Karpas-422 (cell line): ENCODE results near the gene NHLRC2. TPM values are rescaled to one million over a fixed set of nuclear protein-coding genes. Genes with fewer than 3 reads are reported as not detected.

ENCODE experiments used
- DNase-seq: peaks from one replicate; pipeline ENCODE4 v3.0.0-alpha.2; 2015
- H2AFZ ChIP-seq: fragments of 200-600 bp; sonication (generic); 2 replicates; pipeline ENCODE4 v1.6.1; 2014; ENCODE audit warnings: antibody characterized with exemption, low read length, mixed read lengths
- H3K27ac ChIP-seq: fragments of 200-600 bp; sonication (generic); 2 replicates; pipeline ENCODE4 v1.5.1; 2014; ENCODE audit warnings: mild to moderate bottlenecking, low read length, moderate library complexity
- H3K27me3 ChIP-seq: fragments of 200-600 bp; sonication (generic); 2 replicates; pipeline ENCODE4 v1.6.1; 2014; ENCODE audit warnings: low read length, mixed read lengths
- H3K36me3 ChIP-seq: fragments of 200-600 bp; sonication (generic); 2 replicates; pipeline ENCODE4 v1.6.1; 2014; ENCODE audit warnings: low read length, mixed read lengths; ENCODE audit not compliant: insufficient read depth
- H3K4me1 ChIP-seq: fragments of 200-600 bp; sonication (generic); 2 replicates; pipeline ENCODE4 v1.6.1; 2014; ENCODE audit warnings: mild to moderate bottlenecking, low read length, mixed read lengths
- H3K4me2 ChIP-seq: fragments of 200-600 bp; sonication (generic); 2 replicates; pipeline ENCODE4 v1.6.1; 2014; ENCODE audit warnings: low read length, low read depth, mild to moderate bottlenecking; ENCODE audit not compliant: poor library complexity, severe bottlenecking
- H3K4me3 ChIP-seq: fragments of 200-600 bp; sonication (generic); 2 replicates; pipeline ENCODE4 v1.5.1; 2014; ENCODE audit warnings: mild to moderate bottlenecking, antibody characterized with exemption, low read length, mixed read lengths
- H3K79me2 ChIP-seq: fragments of 200-600 bp; sonication (generic); 2 replicates; pipeline ENCODE4 v1.6.1; 2014; ENCODE audit warnings: mild to moderate bottlenecking, low read length, mixed read lengths
- H3K9ac ChIP-seq: fragments of 200-600 bp; sonication (generic); 2 replicates; pipeline ENCODE4 v1.6.0; 2014; ENCODE audit warnings: low read length
- H3K9me2 ChIP-seq: fragments of 200-600 bp; sonication (generic), shearing (Covaris generic); replicated peaks from 2 replicates; pipeline ENCODE4 v1.6.0; 2014; ENCODE audit warnings: mild to moderate bottlenecking, low read length, moderate library complexity; ENCODE audit not compliant: insufficient read depth
- H3K9me3 ChIP-seq: fragments of 300-700, 200-600 bp; sonication (generic); 2 replicates; pipeline ENCODE4 v1.6.1; 2014; ENCODE audit warnings: low read length, mixed read lengths
- H4K20me1 ChIP-seq: fragments of 200-600 bp; sonication (generic); 2 replicates; pipeline ENCODE4 v1.6.1; 2014; ENCODE audit warnings: mild to moderate bottlenecking, antibody characterized with exemption, low read length, low read depth; ENCODE audit not compliant: insufficient read depth
- total RNA-seq: library from RNA; depleted of rRNA; stranded (reverse); fragments of >200 nt; shearing (Covaris generic); gene quantifications from 2 replicates; pipeline ENCODE4 v1.2.3, GENCODE V29; 2014; ENCODE audit warnings: low replicate concordance

The NHLRC2 gene
- total RNA-seq, 1 experiment from 2014 or later: 21.9 TPM

DNA sequence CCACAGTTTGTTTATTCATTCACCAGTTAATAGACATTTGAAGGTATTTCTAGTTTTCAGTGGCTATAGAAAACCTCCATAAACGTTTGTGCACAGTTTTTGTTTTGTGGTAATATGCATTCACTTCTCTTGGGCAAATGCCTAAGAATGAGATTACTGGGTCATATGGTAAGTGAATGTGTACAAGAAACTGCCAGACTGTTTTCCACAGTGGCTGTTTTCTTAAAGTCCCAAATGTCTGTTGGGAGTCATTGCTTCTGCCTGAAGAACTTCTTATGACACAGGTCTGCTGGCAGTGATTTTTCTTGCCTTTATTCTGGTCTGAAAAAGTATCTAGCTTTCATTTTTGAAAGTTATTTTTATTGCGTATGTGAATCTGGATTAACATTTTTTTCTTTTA is 35.5 kb downstream of the NHLRC2 start:
- no peaks in the 10 kb centered on the region for H3K9me3 ChIP-seq
- peaks cover 6% of the 10 kb centered on the region for H3K4me1 ChIP-seq

DNA sequence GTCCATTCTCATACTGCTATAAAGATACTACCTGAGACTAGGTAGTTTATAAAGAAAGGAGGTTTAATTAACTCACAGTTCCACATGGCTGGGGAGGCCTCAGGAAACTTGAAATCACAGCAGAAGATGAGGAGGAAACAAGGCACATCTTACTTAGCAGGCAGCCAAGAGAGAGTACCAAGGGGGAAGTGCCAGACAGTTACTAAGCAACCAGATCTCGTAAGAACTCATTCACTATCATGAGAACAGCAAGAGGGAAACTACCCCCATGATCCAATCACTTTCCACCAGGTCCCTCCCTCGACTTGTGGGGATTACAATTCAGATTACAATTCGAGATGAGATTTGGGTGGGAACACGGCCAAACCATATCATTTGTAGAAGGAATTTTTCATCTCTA is 36.3 kb downstream of the NHLRC2 start:
- H3K4me3 ChIP-seq: no peak overlapping the region
- peaks cover 6% of the 10 kb centered on the region for H3K4me1 ChIP-seq
- H2AFZ ChIP-seq: no peak overlapping the region
- H3K27me3 ChIP-seq: no peaks in the 10 kb centered on the region
- H3K9me3 ChIP-seq: no peaks in the 10 kb centered on the region
- H3K79me2 ChIP-seq: peaks cover 50% of the 10 kb centered on the region
- no peaks in the 10 kb centered on the region for H3K9me2 ChIP-seq
- H3K27ac ChIP-seq: no peak overlapping the region
- H3K4me2 ChIP-seq: no peak overlapping the region
- no peaks in the 10 kb centered on the region for H4K20me1 ChIP-seq
- peaks cover 38% of the 10 kb centered on the region for H3K36me3 ChIP-seq
- DNase-seq: no peak
- no peak overlapping the region for H3K9ac ChIP-seq

More for the DNA sequence above, 35.5 kb downstream of the NHLRC2 start:
- H2AFZ ChIP-seq: no peak overlapping the region
- H3K4me2 ChIP-seq: no peak overlapping the region
- no peaks in the 10 kb centered on the region for H3K9me2 ChIP-seq
- H3K27me3 ChIP-seq: no peaks in the 10 kb centered on the region
- H3K36me3 ChIP-seq: peaks cover 39% of the 10 kb centered on the region
- H3K4me3 ChIP-seq: no peak overlapping the region
- H3K79me2 ChIP-seq: peaks cover 42% of the 10 kb centered on the region
- no peak for DNase-seq
- H3K9ac ChIP-seq: no peak overlapping the region
- H4K20me1 ChIP-seq: no peaks in the 10 kb centered on the region
- H3K27ac ChIP-seq: no peak overlapping the region

- Histone ChIP-seq H2AFZ (no peak overlapping the region), H3K4me2 (no peak overlapping the region), H3K27me3 (no peaks in the 10 kb centered on the region), H3K9me3 (no peaks in the 10 kb centered on the region), H3K9ac (no peak overlapping the region), H4K20me1 (no peaks in the 10 kb centered on the region), H3K4me3 (no peak overlapping the region), H3K79me2 (peaks cover 50% of the 10 kb centered on the region), H3K4me1 (peaks cover 6% of the 10 kb centered on the region), H3K36me3 (peaks cover 31% of the 10 kb centered on the region), H3K27ac (no peak overlapping the region), H3K9me2 (no peaks in the 10 kb centered on the region)
- no peak for DNase-seq
Measured at GRCh38 chr10:113891476-113891875, 37.0 kb downstream of the NHLRC2 start.

GRCh38 chr10:113893570-113893969 is 39.1 kb downstream of the NHLRC2 start:
- H3K36me3 ChIP-seq: peaks cover 27% of the 10 kb centered on the region; the same call in 1 of the 2 replicates
- no peaks in the 10 kb centered on the region for H3K9me3 ChIP-seq
- H3K27ac ChIP-seq: no peak overlapping the region
- H3K4me3 ChIP-seq: no peak overlapping the region
- H3K4me1 ChIP-seq: peaks cover 6% of the 10 kb centered on the region
- no peaks in the 10 kb centered on the region for H3K27me3 ChIP-seq
- no peak overlapping the region for H3K9ac ChIP-seq
- H3K79me2 ChIP-seq: peaks cover 45% of the 10 kb centered on the region
- no peaks in the 10 kb centered on the region for H3K9me2 ChIP-seq
- no peak overlapping the region for H3K4me2 ChIP-seq
- no peak overlapping the region for H2AFZ ChIP-seq
- no peak for DNase-seq
- no peaks in the 10 kb centered on the region for H4K20me1 ChIP-seq

DNA sequence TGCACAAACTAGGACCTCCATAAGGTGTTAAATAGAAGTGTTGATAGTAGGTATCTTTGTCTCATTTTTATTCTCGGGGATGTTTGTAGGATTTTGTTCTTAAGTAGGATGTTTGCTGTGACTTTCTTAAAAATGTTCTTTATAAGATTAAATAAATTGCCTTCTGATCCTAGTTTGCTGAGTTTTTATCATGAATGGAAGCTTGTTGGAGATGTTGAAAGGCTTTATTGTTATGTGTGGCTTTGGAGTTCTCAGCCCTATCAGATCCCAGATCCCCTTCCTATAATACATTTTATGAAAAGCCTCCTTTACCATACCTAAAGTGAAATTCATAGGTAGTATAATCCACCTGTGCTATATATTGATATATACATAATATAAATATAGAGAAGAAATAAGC is 40.1 kb downstream of the NHLRC2 start:
- H3K36me3 ChIP-seq: peaks cover 25% of the 10 kb centered on the region; the same call in 1 of the 2 replicates
- H2AFZ ChIP-seq: no peak overlapping the region
- H3K4me2 ChIP-seq: no peak overlapping the region
- no peaks in the 10 kb centered on the region for H3K9me2 ChIP-seq
- no peaks in the 10 kb centered on the region for H3K27me3 ChIP-seq
- H3K9ac ChIP-seq: no peak overlapping the region
- H3K79me2 ChIP-seq: peaks cover 45% of the 10 kb centered on the region
- H3K4me3 ChIP-seq: no peak overlapping the region
- no peak for DNase-seq
- no peak overlapping the region for H3K27ac ChIP-seq
- peaks cover 6% of the 10 kb centered on the region for H3K4me1 ChIP-seq
- no peaks in the 10 kb centered on the region for H4K20me1 ChIP-seq
- no peaks in the 10 kb centered on the region for H3K9me3 ChIP-seq

GRCh38 chr10:113895018-113895417 is 40.6 kb downstream of the NHLRC2 start:
- DNase-seq: no peak
- Histone ChIP-seq H3K9me3 (no peaks in the 10 kb centered on the region), H2AFZ (no peak overlapping the region), H4K20me1 (no peaks in the 10 kb centered on the region), H3K9me2 (no peaks in the 10 kb centered on the region), H3K4me3 (no peak overlapping the region), H3K79me2 (peaks cover 42% of the 10 kb centered on the region), H3K4me2 (no peak overlapping the region), H3K27ac (no peak overlapping the region), H3K36me3 (peaks cover 22% of the 10 kb centered on the region; the same call in 1 of the 2 replicates), H3K27me3 (no peaks in the 10 kb centered on the region), H3K9ac (no peak overlapping the region), H3K4me1 (peaks cover 6% of the 10 kb centered on the region)

DNA sequence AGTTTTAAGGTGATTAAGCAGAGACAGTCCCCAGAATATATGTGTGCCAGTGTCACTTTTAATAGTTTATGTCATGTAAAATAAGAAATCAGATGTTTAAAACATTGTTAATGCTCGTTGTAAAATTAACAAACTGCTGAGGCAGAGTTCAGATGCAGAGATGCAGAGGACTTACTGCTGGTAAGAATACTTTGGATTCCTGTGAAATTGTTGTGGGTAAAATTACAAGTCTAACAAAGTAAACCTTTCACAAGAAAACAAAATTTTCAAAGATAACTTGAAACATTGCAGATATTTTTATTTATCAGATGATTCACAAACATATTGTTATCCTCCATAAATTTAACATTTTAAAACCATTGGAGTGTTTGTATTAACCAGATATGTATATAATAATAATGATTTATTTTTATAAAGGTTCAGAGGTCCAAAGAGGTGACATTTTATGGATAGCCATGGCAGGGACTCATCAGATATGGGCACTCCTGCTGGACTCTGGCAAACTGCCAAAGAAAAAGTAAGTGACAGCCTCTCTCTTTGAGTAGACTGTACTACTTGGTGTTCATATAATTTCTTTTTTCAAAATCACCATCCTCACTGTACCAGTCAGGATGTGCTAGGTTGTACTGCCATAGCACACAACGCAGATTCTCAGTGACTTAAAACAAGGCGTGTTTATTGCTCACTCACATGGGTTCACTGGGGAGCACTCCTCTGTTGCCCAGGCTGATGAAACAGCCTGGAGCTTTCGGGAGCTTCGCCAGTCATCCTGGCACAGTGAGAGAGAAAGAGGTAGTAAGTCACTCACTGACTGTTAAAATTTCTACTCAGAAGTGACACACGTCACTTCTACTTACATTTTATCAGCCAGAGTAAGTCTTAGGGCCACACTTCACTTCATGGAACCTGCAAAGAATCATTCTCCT is 43.5 kb downstream of the NHLRC2 start:
- Histone ChIP-seq H3K4me1 (peaks cover 6% of the 10 kb centered on the region), H3K9me3 (no peaks in the 10 kb centered on the region), H2AFZ (no peak overlapping the region), H3K4me3 (no peak overlapping the region), H3K9ac (no peak overlapping the region), H3K36me3 (peaks cover 15% of the 10 kb centered on the region), H3K79me2 (peaks cover 25% of the 10 kb centered on the region), H3K9me2 (no peaks in the 10 kb centered on the region), H3K4me2 (no peak overlapping the region), H3K27me3 (no peaks in the 10 kb centered on the region), H4K20me1 (no peaks in the 10 kb centered on the region), H3K27ac (no peak overlapping the region)
- no peak for DNase-seq

DNA sequence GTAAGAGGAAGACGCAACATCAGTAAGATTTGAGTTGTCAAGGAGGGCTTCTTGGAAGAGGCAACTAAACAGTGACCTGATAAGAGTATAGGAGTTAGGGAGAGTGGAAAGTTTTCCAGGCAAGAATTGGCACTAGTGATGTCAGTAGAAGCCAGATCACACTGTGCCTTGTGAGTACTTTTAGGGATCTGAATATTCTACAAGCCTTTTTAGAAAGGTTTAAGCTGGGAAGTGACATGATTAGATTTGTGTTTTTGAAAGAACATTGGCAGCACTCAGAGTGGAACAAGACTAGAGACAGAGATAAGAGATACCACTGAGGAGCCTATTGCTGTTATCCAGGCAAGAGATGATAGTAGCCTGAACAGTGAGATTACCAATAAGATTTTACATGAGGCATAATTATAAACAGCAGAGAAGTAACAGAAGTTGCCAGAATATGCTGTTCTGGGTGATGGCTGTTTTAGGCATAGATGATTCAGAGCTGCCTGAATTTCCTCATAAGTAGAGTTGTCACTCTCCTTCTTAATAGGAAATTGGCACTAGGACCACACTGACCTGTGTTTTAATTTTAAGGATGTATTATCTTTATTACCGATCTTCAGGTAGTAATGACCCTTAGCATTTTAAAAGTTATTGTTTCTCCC is 45.6 kb downstream of the NHLRC2 start:
- Histone ChIP-seq H3K36me3 (peaks cover 19% of the 10 kb centered on the region), H3K4me2 (no peak overlapping the region), H4K20me1 (no peaks in the 10 kb centered on the region)

More for the DNA sequence above, 45.6 kb downstream of the NHLRC2 start:
- H3K27ac ChIP-seq: no peak overlapping the region
- no peak for DNase-seq
- H3K27me3 ChIP-seq: no peaks in the 10 kb centered on the region
- H3K9me2 ChIP-seq: no peaks in the 10 kb centered on the region
- no peak overlapping the region for H3K9ac ChIP-seq
- H2AFZ ChIP-seq: no peak overlapping the region
- H3K79me2 ChIP-seq: peaks cover 9% of the 10 kb centered on the region; the same call in 1 of the 2 replicates
- H3K9me3 ChIP-seq: no peaks in the 10 kb centered on the region
- no peaks in the 10 kb centered on the region for H3K4me1 ChIP-seq
- H3K4me3 ChIP-seq: no peak overlapping the region
